ENCODE data around the gene MBD2.

MBD2 gene

GRCh38 chr18:54183390-54183789, 41.1 kb downstream of the MBD2 start:
- TF ChIP-seq ZBTB7A (IDR thresholded peaks at IDR 0.05; ENCODE audit: low read depth): no peak
- TF ChIP-seq YY1 (IDR thresholded peaks at IDR 0.05; ENCODE audit: low read depth): no peak
- TF ChIP-seq CEBPB (IDR thresholded peaks at IDR 0.05): no peak
- TF ChIP-seq MAX (IDR thresholded peaks at IDR 0.05): no peak
- no peak for TF ChIP-seq CREB1 (IDR thresholded peaks at IDR 0.05; ENCODE audit: low read depth)
- no peak for TF ChIP-seq EP300 (IDR thresholded peaks at IDR 0.05; ENCODE audit: borderline replicate concordance)
- TF ChIP-seq TCF12 (IDR thresholded peaks at IDR 0.05; ENCODE audit: low read depth): no peak
- TF ChIP-seq FOXM1 (IDR thresholded peaks at IDR 0.05; ENCODE audit: borderline replicate concordance, low read depth): no peak
- no peak for TF ChIP-seq EGR1 (IDR thresholded peaks at IDR 0.05)
- no peak for TF ChIP-seq REST (IDR thresholded peaks at IDR 0.05; ENCODE audit: low read depth)
- TF ChIP-seq NFIC (IDR thresholded peaks at IDR 0.05): no peak
- TF ChIP-seq TEAD4 (IDR thresholded peaks at IDR 0.05): no peak

GRCh38 chr18:54181856-54182602, 42.4 kb downstream of the MBD2 start:
- no peak for TF ChIP-seq EGR1 (IDR thresholded peaks at IDR 0.05)
- no peak for TF ChIP-seq NFIC (IDR thresholded peaks at IDR 0.05)
- no peak for TF ChIP-seq CEBPB (IDR thresholded peaks at IDR 0.05)

- no peak for TF ChIP-seq RAD21 (IDR thresholded peaks at IDR 0.05; ENCODE audit: low read depth)
- TF ChIP-seq CEBPB (IDR thresholded peaks at IDR 0.05): no peak
- no peak for TF ChIP-seq CREB1 (IDR thresholded peaks at IDR 0.05; ENCODE audit: low read depth)
- no peak for TF ChIP-seq YY1 (IDR thresholded peaks at IDR 0.05; ENCODE audit: low read depth)
- no peak for TF ChIP-seq FOXM1 (IDR thresholded peaks at IDR 0.05; ENCODE audit: borderline replicate concordance, low read depth)
- TF ChIP-seq ZBTB7A (IDR thresholded peaks at IDR 0.05; ENCODE audit: low read depth): no peak
- TF ChIP-seq TEAD4 (IDR thresholded peaks at IDR 0.05): no peak
- TF ChIP-seq TAF1 (IDR thresholded peaks at IDR 0.05; ENCODE audit: low read depth): no peak
- TF ChIP-seq REST (IDR thresholded peaks at IDR 0.05; ENCODE audit: low read depth): no peak
- TF ChIP-seq MAX (IDR thresholded peaks at IDR 0.05): no peak
- no peak for TF ChIP-seq TCF12 (IDR thresholded peaks at IDR 0.05; ENCODE audit: low read depth)
- no peak for TF ChIP-seq NFIC (IDR thresholded peaks at IDR 0.05)
- no peak for TF ChIP-seq USF1 (IDR thresholded peaks at IDR 0.05)
- no peak for TF ChIP-seq EP300 (IDR thresholded peaks at IDR 0.05; ENCODE audit: borderline replicate concordance)
Measured at GRCh38 chr18:54173980-54174630, 50.4 kb downstream of the MBD2 start.

- TF ChIP-seq TAF1 (IDR thresholded peaks at IDR 0.05; ENCODE audit: low read depth): no peak
- TF ChIP-seq TCF12 (IDR thresholded peaks at IDR 0.05; ENCODE audit: low read depth): no peak
- TF ChIP-seq EP300 (IDR thresholded peaks at IDR 0.05; ENCODE audit: borderline replicate concordance): no peak
- TF ChIP-seq RAD21 (IDR thresholded peaks at IDR 0.05; ENCODE audit: low read depth): no peak
- TF ChIP-seq CREB1 (IDR thresholded peaks at IDR 0.05; ENCODE audit: low read depth): no peak
- TF ChIP-seq YY1 (IDR thresholded peaks at IDR 0.05; ENCODE audit: low read depth): no peak
- no peak for TF ChIP-seq USF1 (IDR thresholded peaks at IDR 0.05)
- no peak for TF ChIP-seq ZBTB7A (IDR thresholded peaks at IDR 0.05; ENCODE audit: low read depth)
- TF ChIP-seq CEBPB (IDR thresholded peaks at IDR 0.05): no peak
- no peak for TF ChIP-seq TEAD4 (IDR thresholded peaks at IDR 0.05)
- no peak for TF ChIP-seq EGR1 (IDR thresholded peaks at IDR 0.05)
- TF ChIP-seq NFIC (IDR thresholded peaks at IDR 0.05): no peak
- no peak for TF ChIP-seq FOXM1 (IDR thresholded peaks at IDR 0.05; ENCODE audit: borderline replicate concordance, low read depth)
- no peak for TF ChIP-seq REST (IDR thresholded peaks at IDR 0.05; ENCODE audit: low read depth)
- no peak for TF ChIP-seq MAX (IDR thresholded peaks at IDR 0.05)
Measured at GRCh38 chr18:54173250-54173649, 51.2 kb downstream of the MBD2 start.

All from Ishikawa (cell line).